A549 (cell line): ENCODE measurements around the gene FBXO15. TPM values are rescaled to one million over a fixed set of nuclear protein-coding genes. Genes with fewer than 3 reads are reported as not detected.
A peak's percentile ranks its signal among the peaks of the same experiment; 100 is the strongest.

Experiments
- ATAC-seq, 2 experiments: fragments of 200-7000 bp in 1 of 2; fragments of >200 bp in 1 of 2; cut with Nextera tagmentation in 1 of 2; cut with Tn5 transposase in 1 of 2; 3 replicates each; pipeline versions ENCODE4 v1.8.0 to v1.9.1; 2018 to 2020; ENCODE audit warnings: mild to moderate bottlenecking in 1 of 2, moderate library complexity in 1 of 2
- CTCF ChIA-PET: fragments of 300-600 bp; sonication (Branson Sonifier 250); formaldehyde crosslinking; extraction: SDS; loops from one replicate; lab custom pipeline; 2021; ENCODE audit warnings: antibody characterized with exemption, inconsistent platforms; lab: Yijun Ruan, JAX
- POLR2A ChIA-PET: fragments of 350-600 bp; formaldehyde crosslinking; extraction: SDS; loops from one replicate; lab custom pipeline; 2021; ENCODE audit warnings: antibody characterized with exemption, inconsistent platforms; lab: Yijun Ruan, JAX
- DNase-seq, 2 experiments: peaks; one replicate each; pipeline versions ENCODE4 v3.0.0 to v3.0.0-alpha.2; 2011 to 2016; ENCODE audit warnings: low read depth in 1 of 2, low spot score in 1 of 2
- FAIRE-seq: peaks from 2 replicates; lab custom pipeline; 2011; peaks lifted over from hg19 to GRCh38; lab: Jason Lieb, UNC
- H3K27ac ChIP-seq, 2 experiments: fragments of >200 bp; sonication (Bioruptor Twin); formaldehyde crosslinking; 3 replicates each; pipeline ENCODE4 v1.5.1; 2016 to 2017
- H3K4me1 ChIP-seq: fragments of >200 bp; sonication (Bioruptor Twin); formaldehyde crosslinking; 3 replicates; pipeline ENCODE4 v1.6.1; 2016
- H3K4me2 ChIP-seq: fragments of >200 bp; sonication (Bioruptor Twin); formaldehyde crosslinking; 3 replicates; pipeline ENCODE4 v1.6.1; 2016
- H3K4me3 ChIP-seq: fragments of >200 bp; sonication (Bioruptor Twin); formaldehyde crosslinking; 3 replicates; pipeline ENCODE4 v1.5.1; 2016
- H3K9me3 ChIP-seq: fragments of >200 bp; sonication (Bioruptor Twin); formaldehyde crosslinking; 3 replicates; pipeline ENCODE4 v1.6.1; 2016
- CBX2 ChIP-seq: fragments of 200-600 bp; sonication (generic); IDR thresholded peaks from 2 replicates; pipeline ENCODE4 v1.6.1; 2016; ENCODE audit warnings: low read depth, mild to moderate bottlenecking, borderline replicate concordance
- CEBPB ChIP-seq, 2 experiments: fragments of >200 bp in 1 of 2; sonication (Bioruptor Twin) in 1 of 2; formaldehyde crosslinking in 1 of 2; IDR thresholded peaks; 2 replicates each; pipeline ENCODE4 v1.6.1; 2012 to 2016
- CHD2 ChIP-seq: fragments of 150-350 bp; IDR thresholded peaks from 2 replicates; pipeline ENCODE4 v1.6.1; 2014; ENCODE audit warnings: low read length; ENCODE audit not compliant: partially characterized antibody
- EHF ChIP-seq: fragments of 250-450 bp; sonication (Bioruptor Pico); IDR thresholded peaks from 2 replicates; pipeline ENCODE4 v1.5.0; 2020; ENCODE audit warnings: mild to moderate bottlenecking
- EHMT2 ChIP-seq: fragments of 200-600 bp; sonication (generic); IDR thresholded peaks from 2 replicates; pipeline ENCODE4 v1.6.1; 2016; ENCODE audit warnings: antibody characterized with exemption, low read depth, mild to moderate bottlenecking, moderate library complexity
- ELK1 ChIP-seq: fragments of 150-350 bp; IDR thresholded peaks from 2 replicates; pipeline ENCODE4 v1.6.1; 2014; ENCODE audit warnings: low read depth, mild to moderate bottlenecking, low read length
- EP300 ChIP-seq, 2 experiments: fragments of >200 bp; sonication (Bioruptor Twin); formaldehyde crosslinking; IDR thresholded peaks; 2 replicates in 1 of 2; 3 replicates in 1 of 2; pipeline ENCODE4 v1.6.1; 2016 to 2017
- FOSL2 ChIP-seq, 2 experiments: fragments of 450-650 bp in 1 of 2; fragments of >200 bp in 1 of 2; sonication (Bioruptor Twin) in 1 of 2; formaldehyde crosslinking; IDR thresholded peaks; 2 replicates each; pipeline versions ENCODE4 v1.5.0 to v1.6.1; 2016 to 2020; ENCODE audit warnings: mild to moderate bottlenecking in 1 of 2, moderate library complexity in 1 of 2
- FOXS1 ChIP-seq: fragments of 250-450 bp; sonication (Bioruptor Pico); IDR thresholded peaks from 2 replicates; pipeline ENCODE4 v1.5.0; 2020; ENCODE audit warnings: mild to moderate bottlenecking, moderate library complexity
- GATA3 ChIP-seq: IDR thresholded peaks from 2 replicates; pipeline ENCODE4 v1.6.1; 2012; ENCODE audit warnings: borderline replicate concordance
- HEYL ChIP-seq: fragments of 250-450 bp; sonication (Bioruptor Pico); IDR thresholded peaks from 2 replicates; pipeline ENCODE4 v1.8.0; 2021; ENCODE audit warnings: mild to moderate bottlenecking, moderate library complexity
- HOXA7 ChIP-seq: fragments of 250-450 bp; sonication (Bioruptor Pico); IDR thresholded peaks from 2 replicates; pipeline ENCODE4 v1.5.0; 2020; ENCODE audit warnings: mild to moderate bottlenecking, moderate library complexity
- HOXB13 ChIP-seq: fragments of 250-450 bp; sonication (Bioruptor Pico); IDR thresholded peaks from 2 replicates; pipeline ENCODE4 v1.5.0; 2020; ENCODE audit warnings: low read depth, mild to moderate bottlenecking, moderate library complexity
- JUN ChIP-seq, 2 experiments: fragments of >200 bp; sonication (Bioruptor Twin); formaldehyde crosslinking; IDR thresholded peaks; 2 replicates in 1 of 2; 3 replicates in 1 of 2; pipeline ENCODE4 v1.6.1; 2016 to 2017
- KDM1A ChIP-seq: fragments of 200-600 bp; sonication (generic); IDR thresholded peaks from 2 replicates; pipeline ENCODE4 v1.6.1; 2016; ENCODE audit warnings: low read depth, mild to moderate bottlenecking
- MAFK ChIP-seq: fragments of 450-650 bp; IDR thresholded peaks from 2 replicates; pipeline ENCODE4 v1.6.1; 2014; ENCODE audit not compliant: partially characterized antibody
- MAX ChIP-seq: IDR thresholded peaks from 2 replicates; pipeline ENCODE4 v1.6.1; 2012
- MAZ ChIP-seq: fragments of 150-350 bp; IDR thresholded peaks from 2 replicates; pipeline ENCODE4 v1.6.1; 2014; ENCODE audit warnings: antibody characterized with exemption, low read depth, low read length, borderline replicate concordance
- NPAS2 ChIP-seq: fragments of 250-450 bp; sonication (Bioruptor Pico); IDR thresholded peaks from 2 replicates; pipeline ENCODE4 v1.8.0; 2022; ENCODE audit warnings: mild to moderate bottlenecking, moderate library complexity, borderline replicate concordance
- POLR2A ChIP-seq: IDR thresholded peaks from 2 replicates; pipeline ENCODE4 v1.6.1; 2012; ENCODE audit warnings: mild to moderate bottlenecking, low read length
- RAD21 ChIP-seq, 2 experiments: fragments of >200 bp in 1 of 2; sonication (Bioruptor Twin) in 1 of 2; formaldehyde crosslinking in 1 of 2; IDR thresholded peaks in 1 of 2; conservative IDR thresholded peaks in 1 of 2; 2 replicates in 1 of 2; 3 replicates in 1 of 2; pipeline ENCODE4 v1.6.1; 2012 to 2018; ENCODE audit warnings: inconsistent platforms in 1 of 2
- RFX5 ChIP-seq: fragments of 450-650 bp; IDR thresholded peaks from 2 replicates; pipeline ENCODE4 v1.7.1; 2014; ENCODE audit warnings: antibody characterized with exemption, mild to moderate bottlenecking, moderate library complexity
- SMC3 ChIP-seq: fragments of >200 bp; sonication (Bioruptor Twin); formaldehyde crosslinking; IDR thresholded peaks from 3 replicates; pipeline ENCODE4 v1.6.1; 2018; ENCODE audit warnings: inconsistent platforms
- TFCP2L1 ChIP-seq: fragments of 250-450 bp; sonication (Bioruptor Pico); IDR thresholded peaks from 2 replicates; pipeline ENCODE4 v1.5.0; 2021; ENCODE audit warnings: mild to moderate bottlenecking
- ZFP36 ChIP-seq: fragments of 450-650 bp; IDR thresholded peaks from 2 replicates; pipeline ENCODE4 v1.6.1; 2014; ENCODE audit warnings: borderline replicate concordance; ENCODE audit not compliant: partially characterized antibody
- ZNF302 ChIP-seq: fragments of 250-450 bp; sonication (Bioruptor Pico); IDR thresholded peaks from 2 replicates; pipeline ENCODE4 v1.9.0; 2021; ENCODE audit warnings: inconsistent platforms, mild to moderate bottlenecking, moderate library complexity
- ZSCAN20 ChIP-seq: fragments of 250-450 bp; sonication (Bioruptor Pico); IDR thresholded peaks from 2 replicates; pipeline ENCODE4 v1.8.0; 2022; ENCODE audit warnings: mild to moderate bottlenecking, moderate library complexity
- WGBS: methylation state at CpG from one replicate; pipeline ENCODE4 v1.1.6; 2017; ENCODE audit errors: missing lambda C conversion rate; 5-methylcytosine and 5-hydroxymethylcytosine counted together
- polyA plus RNA-seq, 4 experiments: library from polyadenylated mRNA; depleted of rRNA in 3 of 4; stranded (reverse); fragments of >200 nt; fragmentation: RNase III in 1 of 4; extraction: RNeasy Plus Mini Kit Qiagen cat#74134 plus additional on column Dnase treatment in 1 of 4; gene quantifications; 2 replicates in 3 of 4; 3 replicates in 1 of 4; pipeline ENCODE4 v1.2.3, GENCODE V29; 2011 to 2017
- TF ChIP-seq, protein P1 (sequence below): fragments of >200 bp; sonication (Bioruptor Twin); formaldehyde crosslinking; IDR thresholded peaks from 3 replicates; pipeline ENCODE4 v1.6.1; 2016
- TF ChIP-seq, protein P2 (sequence below): fragments of 200-600 bp; sonication (generic); IDR thresholded peaks from 2 replicates; pipeline ENCODE4 v1.6.1; 2016; ENCODE audit warnings: antibody characterized with exemption, mild to moderate bottlenecking, moderate library complexity

The FBXO15 gene
- polyA plus RNA-seq, 2 of the 4 experiments (the other 2 are of a cell fraction), result 1.3 to 2.3 TPM

DNA sequence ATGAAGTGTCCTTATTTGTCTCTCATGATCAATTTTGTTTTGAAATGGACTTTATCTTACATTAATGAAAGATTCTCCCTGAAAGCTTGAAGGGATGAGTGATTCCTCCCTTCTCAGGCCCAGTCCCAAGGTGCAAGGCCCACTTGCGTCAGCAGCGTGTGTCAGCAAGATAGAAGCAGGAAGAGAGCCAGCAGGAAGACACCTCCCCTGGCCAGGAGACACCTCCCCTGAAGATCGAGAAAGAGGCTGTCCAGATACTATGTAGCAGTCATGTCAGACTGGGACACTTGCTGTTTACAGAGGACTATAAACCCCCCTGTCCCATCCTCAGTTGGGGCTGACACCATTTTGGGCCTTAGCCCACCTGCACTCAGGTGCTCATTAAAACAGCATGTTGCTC is 39.0 kb upstream of the FBXO15 start:
- H3K27ac ChIP-seq, result no peak overlapping the region
- DNase-seq, result no peak
- TF ChIP-seq KDM1A, result no peak
- TF ChIP-seq RAD21 (conservative IDR thresholded peaks at IDR 0.05 in 1 of 2, IDR thresholded peaks at IDR 0.05 in 1 of 2), result no peak
- no peak for TF ChIP-seq MAX
- no peak for TF ChIP-seq ZSCAN20 (CRISPR knock-in tag)
- TF ChIP-seq, protein P1, sequence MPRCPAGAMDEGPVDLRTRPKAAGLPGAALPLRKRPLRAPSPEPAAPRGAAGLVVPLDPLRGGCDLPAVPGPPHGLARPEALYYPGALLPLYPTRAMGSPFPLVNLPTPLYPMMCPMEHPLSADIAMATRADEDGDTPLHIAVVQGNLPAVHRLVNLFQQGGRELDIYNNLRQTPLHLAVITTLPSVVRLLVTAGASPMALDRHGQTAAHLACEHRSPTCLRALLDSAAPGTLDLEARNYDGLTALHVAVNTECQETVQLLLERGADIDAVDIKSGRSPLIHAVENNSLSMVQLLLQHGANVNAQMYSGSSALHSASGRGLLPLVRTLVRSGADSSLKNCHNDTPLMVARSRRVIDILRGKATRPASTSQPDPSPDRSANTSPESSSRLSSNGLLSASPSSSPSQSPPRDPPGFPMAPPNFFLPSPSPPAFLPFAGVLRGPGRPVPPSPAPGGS, result no peak
- TF ChIP-seq ELK1, result no peak
- TF ChIP-seq MAZ, result no peak
- no peak for TF ChIP-seq HEYL (CRISPR knock-in tag)
- TF ChIP-seq POLR2A, result no peak
- TF ChIP-seq CBX2, result no peak
- TF ChIP-seq CEBPB (IDR thresholded peaks at IDR 0.05), result no peak
- no peak for TF ChIP-seq CHD2
- TF ChIP-seq GATA3, result no peak
- TF ChIP-seq, all 56 proteins: peak for 0
- Histone ChIP-seq H3K9me3 (no peaks in the 10 kb centered on the region), H3K4me2 (no peak overlapping the region), H3K4me1 (no peaks in the 10 kb centered on the region), H3K4me3 (no peak overlapping the region)
- ChIA-PET CTCF (no interaction called here), POLR2A (no interaction called here)
- 63% methylated on average over 3 of the region's 3 CpGs for WGBS
- FAIRE-seq (no peak), ATAC-seq (no peak)

DNA sequence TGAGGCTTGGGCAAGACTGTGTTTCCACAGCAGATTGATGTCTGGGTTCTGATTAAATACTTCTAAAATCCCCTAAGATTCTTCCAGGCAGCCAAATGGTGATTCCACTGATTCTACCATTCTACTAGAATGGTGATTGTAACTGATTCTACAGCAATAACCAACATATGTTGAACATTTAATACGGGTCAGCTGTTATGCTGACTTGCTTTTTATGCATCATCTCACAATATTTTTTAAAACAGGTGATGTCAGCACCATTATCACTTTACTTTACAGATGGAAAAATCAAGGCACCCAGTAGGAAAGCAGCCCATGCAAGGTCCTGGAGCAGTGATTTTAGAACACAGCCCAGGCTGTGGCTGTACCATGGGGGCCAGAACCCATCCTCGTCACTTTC is 38.2 kb upstream of the FBXO15 start:
- TF ChIP-seq MAFK (peak; percentile 45), EP300 (IDR thresholded peaks at IDR 0.05) (no peak), EHMT2 (no peak)
- TF ChIP-seq, all 56 proteins: peak for 1
- WGBS, result 27% methylated on average over 2 of the region's 2 CpGs
- H3K27ac ChIP-seq, result no peak overlapping the region
- no peak overlapping the region for H3K4me2 ChIP-seq
- DNase-seq (no peak), FAIRE-seq (no peak), ATAC-seq (no peak)
- H3K4me3 ChIP-seq, result no peak overlapping the region
- ChIA-PET CTCF (interaction anchor here (0.8 kb wide), 1 partner anchor 9 kb away, joined by 3 read pairs; no protein-coding TSS in a partner anchor), POLR2A (no interaction called here)
- H3K9me3 ChIP-seq, result no peaks in the 10 kb centered on the region
- no peaks in the 10 kb centered on the region for H3K4me1 ChIP-seq

DNA sequence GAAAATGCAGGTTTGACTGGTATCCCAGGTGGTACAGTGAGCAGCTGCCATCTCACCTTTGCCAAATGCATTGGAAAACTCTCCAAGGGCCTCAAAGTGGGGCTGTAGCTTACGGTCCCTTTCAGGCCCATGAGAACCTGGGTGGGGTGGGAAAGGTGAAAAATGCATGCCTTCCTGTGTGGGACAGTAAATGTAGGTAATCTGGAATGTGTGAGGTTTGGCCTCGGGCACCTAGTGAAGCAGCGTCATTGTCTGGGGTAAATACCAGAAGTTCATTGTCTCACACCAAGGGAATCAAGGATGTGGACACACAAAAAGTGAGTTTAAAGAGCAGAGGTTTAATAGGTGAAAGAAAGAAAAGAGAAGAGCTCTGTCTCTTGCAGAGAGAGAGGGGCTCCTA is 37.2 kb upstream of the FBXO15 start:
- CTCF ChIA-PET, result interaction anchor here (0.8 kb wide), 1 partner anchor 10 kb away, joined by 3 read pairs; no protein-coding TSS in a partner anchor
- no peak for TF ChIP-seq POLR2A
- TF ChIP-seq CEBPB (IDR thresholded peaks at IDR 0.05), result no peak
- TF ChIP-seq HOXB13 (CRISPR knock-in tag), result no peak
- TF ChIP-seq SMC3, result no peak
- TF ChIP-seq RAD21 (conservative IDR thresholded peaks at IDR 0.05 in 1 of 2, IDR thresholded peaks at IDR 0.05 in 1 of 2), result no peak
- TF ChIP-seq, protein P2, sequence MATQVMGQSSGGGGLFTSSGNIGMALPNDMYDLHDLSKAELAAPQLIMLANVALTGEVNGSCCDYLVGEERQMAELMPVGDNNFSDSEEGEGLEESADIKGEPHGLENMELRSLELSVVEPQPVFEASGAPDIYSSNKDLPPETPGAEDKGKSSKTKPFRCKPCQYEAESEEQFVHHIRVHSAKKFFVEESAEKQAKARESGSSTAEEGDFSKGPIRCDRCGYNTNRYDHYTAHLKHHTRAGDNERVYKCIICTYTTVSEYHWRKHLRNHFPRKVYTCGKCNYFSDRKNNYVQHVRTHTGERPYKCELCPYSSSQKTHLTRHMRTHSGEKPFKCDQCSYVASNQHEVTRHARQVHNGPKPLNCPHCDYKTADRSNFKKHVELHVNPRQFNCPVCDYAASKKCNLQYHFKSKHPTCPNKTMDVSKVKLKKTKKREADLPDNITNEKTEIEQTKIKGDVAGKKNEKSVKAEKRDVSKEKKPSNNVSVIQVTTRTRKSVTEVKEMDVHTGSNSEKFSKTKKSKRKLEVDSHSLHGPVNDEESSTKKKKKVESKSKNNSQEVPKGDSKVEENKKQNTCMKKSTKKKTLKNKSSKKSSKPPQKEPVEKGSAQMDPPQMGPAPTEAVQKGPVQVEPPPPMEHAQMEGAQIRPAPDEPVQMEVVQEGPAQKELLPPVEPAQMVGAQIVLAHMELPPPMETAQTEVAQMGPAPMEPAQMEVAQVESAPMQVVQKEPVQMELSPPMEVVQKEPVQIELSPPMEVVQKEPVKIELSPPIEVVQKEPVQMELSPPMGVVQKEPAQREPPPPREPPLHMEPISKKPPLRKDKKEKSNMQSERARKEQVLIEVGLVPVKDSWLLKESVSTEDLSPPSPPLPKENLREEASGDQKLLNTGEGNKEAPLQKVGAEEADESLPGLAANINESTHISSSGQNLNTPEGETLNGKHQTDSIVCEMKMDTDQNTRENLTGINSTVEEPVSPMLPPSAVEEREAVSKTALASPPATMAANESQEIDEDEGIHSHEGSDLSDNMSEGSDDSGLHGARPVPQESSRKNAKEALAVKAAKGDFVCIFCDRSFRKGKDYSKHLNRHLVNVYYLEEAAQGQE, result no peak
- no peak for TF ChIP-seq NPAS2
- no peak for TF ChIP-seq TFCP2L1 (CRISPR knock-in tag)
- TF ChIP-seq EHF (CRISPR knock-in tag), result no peak
- no peak for TF ChIP-seq RFX5
- TF ChIP-seq, protein P1, result no peak
- no peak for TF ChIP-seq ZFP36
- TF ChIP-seq HOXA7 (CRISPR knock-in tag), result no peak
- TF ChIP-seq FOSL2 (IDR thresholded peaks at IDR 0.05), result no peak
- TF ChIP-seq FOSL2 (CRISPR knock-in tag; IDR thresholded peaks at IDR 0.05), result no peak
- TF ChIP-seq ZNF302, result no peak
- no peak for TF ChIP-seq FOXS1 (CRISPR knock-in tag)
- no peak for TF ChIP-seq JUN (IDR thresholded peaks at IDR 0.05)
- no peaks in the 10 kb centered on the region for H3K4me1 ChIP-seq
- H3K4me3 ChIP-seq, result no peak overlapping the region
- 38% methylated on average over 3 of the region's 3 CpGs for WGBS
- DNase-seq (no peak), FAIRE-seq (no peak), ATAC-seq (no peak)
- no peak overlapping the region for H3K27ac ChIP-seq
- POLR2A ChIA-PET, result no interaction called here
- no peaks in the 10 kb centered on the region for H3K9me3 ChIP-seq
- H3K4me2 ChIP-seq, result no peak overlapping the region
